Measurements from ENCODE around the gene CTU2.

DNA sequence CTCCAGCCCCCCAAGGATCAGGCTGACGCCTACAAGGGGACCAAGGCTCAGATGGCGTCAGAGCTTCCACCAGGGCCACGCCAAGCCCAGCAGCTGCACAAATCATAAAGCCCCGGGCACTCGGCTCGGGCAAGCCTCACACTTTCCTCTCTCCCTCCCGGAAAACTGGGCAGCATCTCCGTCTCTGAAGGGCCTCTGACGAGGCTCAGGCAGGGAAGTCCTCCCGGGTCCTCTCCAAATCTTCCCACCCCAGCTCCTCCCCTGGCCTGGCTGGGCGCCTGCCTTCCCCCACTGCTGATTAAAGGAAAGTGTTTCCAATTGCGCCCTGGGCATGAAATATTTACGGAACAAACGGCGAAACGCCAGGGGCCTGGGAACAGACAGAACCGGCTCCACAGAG is 40.2 kb downstream of the CTU2 start:
- no peak for TF ChIP-seq CTCF (IDR thresholded peaks at IDR 0.05)
- no peak for TF ChIP-seq POLR2A (IDR thresholded peaks at IDR 0.05)
